GM12874 (cell line): ENCODE measurements around the gene ZCCHC7.

Experiments used
- TF ChIP-seq, protein P1 (sequence below): IDR thresholded peaks from 2 replicates; pipeline ENCODE4 v1.5.1; 2011; ENCODE audit warnings: low read depth, mild to moderate bottlenecking, control low read depth, low read length, moderate library complexity; ENCODE audit not compliant: insufficient read depth

Gene ZCCHC7

DNA sequence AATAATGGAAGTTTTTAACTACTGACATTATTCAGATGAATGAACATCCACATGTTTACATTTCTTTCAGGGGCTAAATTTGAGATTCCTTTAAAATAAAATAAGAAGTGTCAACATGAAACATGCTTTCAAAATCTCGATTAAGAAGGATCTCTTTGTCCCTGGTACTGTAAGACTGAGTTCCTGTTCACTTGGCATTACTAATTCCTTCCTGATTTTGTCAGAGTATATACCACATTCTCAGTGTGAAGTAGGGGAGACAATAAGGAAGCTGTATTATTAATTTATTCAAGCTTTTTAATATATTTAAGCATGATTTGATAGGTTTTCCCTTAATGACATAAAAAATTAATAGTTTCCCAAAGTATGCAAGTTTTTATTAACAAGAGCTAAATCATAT is 220.6 kb downstream of the ZCCHC7 start:
- TF ChIP-seq, protein P1, sequence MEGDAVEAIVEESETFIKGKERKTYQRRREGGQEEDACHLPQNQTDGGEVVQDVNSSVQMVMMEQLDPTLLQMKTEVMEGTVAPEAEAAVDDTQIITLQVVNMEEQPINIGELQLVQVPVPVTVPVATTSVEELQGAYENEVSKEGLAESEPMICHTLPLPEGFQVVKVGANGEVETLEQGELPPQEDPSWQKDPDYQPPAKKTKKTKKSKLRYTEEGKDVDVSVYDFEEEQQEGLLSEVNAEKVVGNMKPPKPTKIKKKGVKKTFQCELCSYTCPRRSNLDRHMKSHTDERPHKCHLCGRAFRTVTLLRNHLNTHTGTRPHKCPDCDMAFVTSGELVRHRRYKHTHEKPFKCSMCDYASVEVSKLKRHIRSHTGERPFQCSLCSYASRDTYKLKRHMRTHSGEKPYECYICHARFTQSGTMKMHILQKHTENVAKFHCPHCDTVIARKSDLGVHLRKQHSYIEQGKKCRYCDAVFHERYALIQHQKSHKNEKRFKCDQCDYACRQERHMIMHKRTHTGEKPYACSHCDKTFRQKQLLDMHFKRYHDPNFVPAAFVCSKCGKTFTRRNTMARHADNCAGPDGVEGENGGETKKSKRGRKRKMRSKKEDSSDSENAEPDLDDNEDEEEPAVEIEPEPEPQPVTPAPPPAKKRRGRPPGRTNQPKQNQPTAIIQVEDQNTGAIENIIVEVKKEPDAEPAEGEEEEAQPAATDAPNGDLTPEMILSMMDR = no peak

DNA sequence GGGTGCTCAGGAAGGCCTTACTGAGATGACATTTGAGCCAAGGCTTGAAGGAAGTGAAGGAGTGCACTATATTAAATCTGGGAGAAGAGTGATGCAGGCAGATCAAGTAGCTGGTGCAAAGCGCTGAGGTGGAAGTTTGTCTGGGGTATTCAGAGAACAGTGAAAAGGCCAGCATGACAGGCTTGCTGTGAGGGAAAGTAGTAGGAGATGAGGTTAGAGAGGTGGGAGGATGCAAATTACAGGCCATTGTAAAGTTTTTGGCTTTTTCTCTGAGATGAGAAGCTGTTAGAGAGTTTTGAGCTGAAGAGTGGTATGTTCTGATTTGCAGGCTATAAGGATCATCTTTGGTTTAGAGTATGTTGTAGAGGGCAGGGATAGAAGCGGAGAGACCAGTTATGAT is 221.3 kb downstream of the ZCCHC7 start:
- TF ChIP-seq, protein P1 = no peak

DNA sequence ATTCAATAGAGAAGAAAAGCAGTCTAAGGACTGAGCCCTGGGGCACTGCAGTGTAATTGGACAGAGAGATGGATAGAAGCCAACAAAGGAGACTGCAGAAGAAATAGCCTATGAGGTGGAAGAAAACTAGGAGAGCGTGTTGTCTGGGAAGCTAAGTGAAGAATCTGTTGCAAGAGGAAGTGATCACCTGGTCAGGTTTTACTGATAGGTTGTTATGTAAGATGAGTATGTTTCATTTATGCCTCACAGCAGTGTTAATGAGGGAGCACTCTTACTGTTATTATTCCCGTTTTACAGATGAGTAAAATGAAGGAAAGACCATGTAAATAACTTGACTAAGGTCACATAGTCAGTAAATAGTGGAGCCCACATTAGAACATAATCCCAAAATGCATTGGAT is 222.1 kb downstream of the ZCCHC7 start:
- TF ChIP-seq, protein P1 = no peak

DNA sequence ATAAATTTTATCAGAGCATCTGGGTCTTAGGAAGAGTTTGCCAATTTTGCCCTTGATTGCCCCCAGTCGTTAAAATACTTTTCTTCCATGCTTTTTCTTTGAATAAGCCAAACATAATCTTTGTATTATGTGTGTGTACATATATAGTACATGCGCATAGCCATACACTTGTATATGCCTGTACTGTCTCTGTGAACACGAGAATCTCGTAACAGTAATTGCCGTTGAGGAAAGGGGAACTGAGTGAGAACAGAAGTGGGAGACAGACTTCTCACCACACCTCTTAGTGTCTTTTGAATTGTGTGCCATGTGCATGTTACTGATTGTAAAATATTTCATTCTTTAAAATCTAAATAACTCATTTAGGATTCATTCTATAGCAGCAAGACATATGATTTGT is 222.5 kb downstream of the ZCCHC7 start:
- TF ChIP-seq, protein P1 = no peak

DNA sequence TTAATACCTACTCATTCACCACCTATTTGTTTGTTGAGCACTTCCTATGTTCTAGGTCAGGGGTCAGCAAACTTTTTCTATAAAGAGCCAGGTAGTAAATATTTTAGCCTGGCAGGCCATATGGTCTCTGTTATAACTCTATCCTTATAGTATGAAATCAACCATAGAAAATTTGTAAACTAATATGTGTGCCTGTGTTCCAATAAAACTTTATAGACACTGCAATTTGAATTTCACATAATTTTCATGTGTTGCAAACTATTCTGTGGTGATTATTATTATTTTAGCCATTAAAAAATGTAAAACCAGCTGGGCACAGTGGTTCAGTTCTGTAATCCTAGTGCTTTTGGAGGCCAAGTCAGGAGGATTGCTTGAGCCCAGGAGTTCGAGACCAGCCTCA is 223.3 kb downstream of the ZCCHC7 start:
- TF ChIP-seq, protein P1 = no peak

DNA sequence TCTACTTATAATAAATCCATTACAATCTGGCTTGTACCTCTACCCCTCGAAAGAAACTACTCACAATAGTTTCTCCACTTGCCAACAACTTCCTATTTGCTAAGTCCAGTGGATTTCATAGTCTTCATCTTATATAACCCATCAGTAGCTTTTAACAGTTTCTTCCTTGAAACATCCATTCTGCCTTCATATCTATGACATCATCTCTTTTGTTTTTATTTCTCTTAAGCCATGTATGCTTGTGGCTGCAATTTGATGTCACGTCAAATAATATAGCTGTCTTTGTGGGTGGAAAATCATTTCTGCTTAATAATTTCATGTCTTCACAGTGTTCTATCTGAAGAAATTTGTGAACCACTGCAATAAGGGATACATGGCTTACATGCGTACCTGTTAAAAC is 224.7 kb downstream of the ZCCHC7 start:
- TF ChIP-seq, protein P1 = no peak

DNA sequence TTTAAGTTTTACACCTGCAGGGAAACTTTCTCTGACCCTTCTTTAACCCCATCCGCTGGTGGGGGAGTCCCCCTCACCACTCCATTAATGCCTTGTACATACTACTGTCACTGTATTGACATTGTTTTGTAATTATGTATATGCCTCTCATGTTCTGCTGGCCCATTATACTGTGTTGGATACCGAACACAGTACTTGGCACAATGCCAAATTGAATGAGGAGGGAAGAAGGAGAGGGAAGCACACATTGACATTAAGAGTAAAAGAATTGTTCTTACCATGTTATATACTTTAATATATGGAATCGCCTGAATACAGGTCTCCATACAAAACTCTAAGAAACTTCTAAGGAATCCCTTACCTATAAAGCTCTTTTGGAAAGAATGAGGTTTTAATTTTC is 228.5 kb downstream of the ZCCHC7 start:
- TF ChIP-seq, protein P1 = no peak

DNA sequence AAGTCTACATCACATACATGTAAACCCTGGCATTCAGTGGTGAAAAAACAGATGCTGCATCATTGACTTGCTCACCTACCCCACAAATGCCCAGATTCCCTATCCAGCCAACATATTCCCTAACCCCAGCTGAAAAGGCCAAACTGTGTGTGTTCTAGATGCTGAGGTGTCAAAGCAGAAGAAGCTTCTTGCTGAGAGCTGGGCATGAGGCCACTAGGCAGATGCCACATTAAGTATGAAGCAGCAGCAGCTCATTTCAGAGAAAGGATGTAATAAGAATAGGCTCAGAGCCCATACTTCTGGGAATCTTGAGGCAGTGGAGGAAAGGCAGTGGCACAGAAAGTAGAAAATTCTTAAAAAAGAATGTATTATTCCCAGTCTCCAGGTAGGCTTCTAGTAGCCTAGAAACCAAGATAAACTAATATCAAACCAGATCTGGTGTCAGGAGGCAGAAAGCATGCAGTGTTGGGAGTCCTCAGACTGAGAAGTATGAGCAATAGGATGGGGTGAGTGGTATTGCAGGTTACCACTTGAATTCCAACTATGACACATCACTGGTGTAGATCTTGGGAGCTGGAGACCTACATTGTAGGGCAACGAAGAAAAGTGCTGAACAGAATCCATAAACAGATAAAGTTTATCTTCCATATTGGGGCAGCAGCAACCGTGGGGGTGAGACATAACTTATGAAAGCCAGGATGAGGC is 230.3 kb downstream of the ZCCHC7 start:
- TF ChIP-seq, protein P1 = no peak
